T-helper 2 cell treated with Interferon-gamma antibody and Interleukin-4, amounts not matched to agents 5 μg/mL and 100 μg/mL, for 36 hours (primary cell): ENCODE measurements around the gene SUSD6.
A peak's percentile ranks its signal among the peaks of the same experiment; 100 is the strongest.

Source experiments
- DNase-seq: peaks from one replicate; pipeline ENCODE4 v3.0.0; 2021; ENCODE audit warnings: low spot score
- H3K27ac Mint-ChIP-seq: one replicate; pipeline ENCODE4 v1.8.0; 2021; ENCODE audit warnings: mild to moderate bottlenecking, mixed read lengths
- H3K27me3 Mint-ChIP-seq: one replicate; pipeline ENCODE4 v1.8.0; 2021; ENCODE audit warnings: low read depth, mixed read lengths
- H3K36me3 Mint-ChIP-seq: one replicate; pipeline ENCODE4 v1.8.0; 2021; ENCODE audit warnings: low read depth, mixed read lengths
- H3K4me1 Mint-ChIP-seq: one replicate; pipeline ENCODE4 v1.8.0; 2021; ENCODE audit warnings: low read depth, mixed read lengths
- H3K4me3 Mint-ChIP-seq: one replicate; pipeline ENCODE4 v1.8.0; 2022; ENCODE audit warnings: mild to moderate bottlenecking, moderate library complexity, mixed read lengths
- H3K9me3 Mint-ChIP-seq: one replicate; pipeline ENCODE4 v1.8.0; 2021; ENCODE audit warnings: mixed read lengths

Gene SUSD6

DNA sequence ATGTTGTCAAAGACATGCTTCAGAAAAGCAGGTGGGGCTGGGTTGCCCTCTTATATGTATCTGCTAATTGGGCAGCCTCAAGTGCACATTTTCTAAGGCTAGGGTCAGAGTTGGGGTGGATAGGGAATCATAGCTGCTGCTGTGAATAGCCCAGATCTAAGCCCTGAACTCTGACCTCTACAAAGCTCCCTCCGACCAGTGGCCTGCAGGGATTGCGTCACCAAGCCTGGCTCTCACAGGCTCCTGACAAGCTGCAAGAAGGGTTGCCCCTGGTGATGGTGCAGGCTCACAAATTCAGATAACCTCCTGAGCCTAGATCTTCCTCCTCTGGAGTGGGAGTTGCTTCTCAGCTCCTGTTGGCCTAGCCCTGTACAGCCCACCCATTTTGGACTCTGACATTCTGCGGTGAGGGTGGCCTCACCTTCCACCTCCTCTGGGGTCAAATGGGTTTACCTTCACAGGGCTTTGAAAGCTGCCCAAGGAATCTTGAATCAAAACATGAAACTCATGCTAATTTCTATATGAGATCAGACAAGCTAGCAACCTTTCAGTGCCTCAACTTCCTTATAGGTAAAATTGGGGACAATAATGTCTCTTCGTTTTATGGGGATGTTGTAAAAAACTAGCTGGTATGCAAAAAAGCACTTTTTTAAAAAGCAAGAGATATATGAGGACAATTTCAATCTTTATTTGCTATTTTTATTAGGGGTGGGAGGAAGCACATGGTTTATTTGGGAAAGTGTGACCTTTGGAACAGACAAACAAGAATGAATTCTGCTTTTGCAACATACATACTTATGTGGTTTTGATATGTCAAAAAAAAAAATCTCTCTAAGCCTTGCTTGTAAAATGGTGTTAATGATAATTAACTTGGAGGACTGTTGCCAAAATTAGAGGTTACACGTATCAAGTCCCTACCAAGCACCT is 4.9 kb upstream of the SUSD6 start:
- Mint-ChIP-seq H3K36me3 (no peaks in the 10 kb centered on the region), H3K27ac (no peak overlapping the region), H3K9me3 (no peaks in the 10 kb centered on the region), H3K4me3 (no peak overlapping the region), H3K4me1 (peaks cover 17% of the 10 kb centered on the region), H3K27me3 (no peaks in the 10 kb centered on the region)
- DNase-seq: no peak

DNA sequence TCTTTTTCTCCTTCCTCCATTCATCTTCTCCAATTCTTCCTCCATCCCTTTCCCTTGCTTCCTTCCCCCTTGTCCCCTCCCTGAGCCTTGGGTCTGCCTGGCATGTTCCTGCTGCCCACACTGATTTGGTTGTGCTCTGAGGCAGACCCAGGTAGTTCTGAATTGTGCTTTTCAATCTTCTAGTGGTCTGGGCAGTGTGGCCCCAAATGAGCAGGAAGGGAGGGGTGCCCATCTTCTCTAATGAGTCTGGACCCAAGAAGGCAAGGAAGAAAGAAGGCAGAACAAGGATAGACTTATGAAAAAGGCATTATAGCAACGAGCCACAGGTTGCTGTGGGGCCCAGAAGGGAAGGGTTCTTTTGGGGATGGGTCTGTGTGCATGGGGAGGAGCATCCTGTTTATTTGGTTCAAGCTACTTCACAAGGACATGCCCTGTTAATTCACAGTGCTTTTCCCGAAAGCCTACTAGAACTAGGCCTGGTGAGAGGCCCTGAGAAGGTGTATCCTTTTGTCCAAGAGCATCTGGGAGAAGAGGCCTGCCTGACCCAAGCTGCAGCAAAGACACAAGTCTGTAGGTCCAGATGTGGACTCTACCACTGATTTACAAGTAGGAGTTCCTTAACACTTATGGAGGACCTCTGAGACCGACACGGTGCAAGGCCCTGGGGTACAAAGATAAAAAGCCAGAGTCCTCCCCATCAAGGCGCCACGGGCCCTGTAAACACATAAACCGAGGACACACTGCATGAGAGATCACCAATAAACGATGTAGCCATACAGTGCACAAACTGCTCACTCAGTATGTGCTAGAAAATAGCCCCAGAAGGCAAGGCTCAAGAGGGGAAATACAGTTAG is 1.1 kb upstream of the SUSD6 start:
- Mint-ChIP-seq H3K4me3 (peak overlapping the region; percentile 92), H3K9me3 (no peaks in the 10 kb centered on the region), H3K27ac (peak overlapping the region; percentile 93), H3K27me3 (no peaks in the 10 kb centered on the region), H3K36me3 (peaks cover 4% of the 10 kb centered on the region), H3K4me1 (peaks cover 33% of the 10 kb centered on the region)
- no peak for DNase-seq

DNA sequence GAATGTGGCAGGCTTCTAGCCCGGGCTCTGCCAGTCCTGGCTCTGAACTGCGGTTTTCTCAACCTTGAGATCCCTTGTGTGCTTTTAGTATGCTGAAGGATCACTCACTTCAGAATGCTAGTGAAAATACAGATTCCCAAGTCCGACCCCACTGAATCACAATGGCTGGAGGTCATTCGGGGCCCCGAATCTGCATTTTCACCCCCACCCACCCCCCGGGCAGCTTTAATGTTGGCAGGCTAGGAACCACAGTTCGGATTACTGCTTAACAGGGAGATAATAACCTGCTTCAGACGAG is 573 bp upstream of the SUSD6 start:
- no peaks in the 10 kb centered on the region for H3K27me3 Mint-ChIP-seq

DNA sequence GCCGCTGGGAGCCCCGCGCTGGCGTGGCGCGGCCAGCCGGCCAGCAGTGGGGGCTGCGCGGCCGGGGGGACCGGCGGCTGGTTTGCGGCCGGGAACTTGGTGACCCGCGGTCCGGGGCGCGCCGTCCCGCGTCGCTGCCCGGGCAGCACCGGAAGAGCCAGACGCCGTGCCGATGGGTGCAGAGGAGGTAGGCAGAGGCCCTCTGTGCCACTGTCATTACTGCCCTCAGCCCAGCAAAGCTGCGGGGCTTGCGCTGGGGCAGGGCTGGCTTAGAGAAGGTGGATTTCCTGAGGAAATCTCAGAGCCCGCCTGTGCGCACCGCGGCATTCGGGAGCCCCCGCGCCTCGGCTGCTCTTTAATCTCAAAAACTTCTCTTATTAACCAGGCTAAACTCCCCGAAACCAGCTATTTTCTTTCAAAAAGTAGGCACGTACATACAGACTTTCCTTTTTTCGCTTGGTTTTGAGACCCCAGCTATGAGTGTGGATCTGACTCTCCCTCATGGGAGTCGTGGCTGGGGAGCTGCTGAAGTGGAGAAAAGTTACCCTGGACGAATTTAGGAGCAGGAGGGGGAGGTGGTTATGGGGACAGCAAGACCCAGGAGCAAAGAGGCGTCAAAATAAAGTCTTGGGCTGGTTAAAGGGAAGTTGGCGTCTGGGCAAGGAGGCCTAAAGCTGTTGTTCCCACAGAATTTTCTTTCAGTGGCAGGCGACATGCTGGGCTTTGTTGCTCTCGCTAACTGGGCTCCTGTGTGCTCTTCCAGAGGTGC is 802 bp downstream of the SUSD6 start:
- peak; percentile 21 for DNase-seq
- Mint-ChIP-seq H3K27ac (peak overlapping the region; percentile 98), H3K9me3 (no peaks in the 10 kb centered on the region), H3K4me1 (peaks cover 52% of the 10 kb centered on the region), H3K27me3 (no peaks in the 10 kb centered on the region), H3K36me3 (peaks cover 19% of the 10 kb centered on the region), H3K4me3 (peak overlapping the region; percentile 96)

More for the DNA sequence above, 573 bp upstream of the SUSD6 start:
- peaks cover 9% of the 10 kb centered on the region for H3K36me3 Mint-ChIP-seq
- peak overlapping the region; percentile 92 for H3K4me3 Mint-ChIP-seq
- H3K4me1 Mint-ChIP-seq: peaks cover 39% of the 10 kb centered on the region
- H3K9me3 Mint-ChIP-seq: no peaks in the 10 kb centered on the region
- H3K27ac Mint-ChIP-seq: peak overlapping the region; percentile 93
- no peak for DNase-seq

DNA sequence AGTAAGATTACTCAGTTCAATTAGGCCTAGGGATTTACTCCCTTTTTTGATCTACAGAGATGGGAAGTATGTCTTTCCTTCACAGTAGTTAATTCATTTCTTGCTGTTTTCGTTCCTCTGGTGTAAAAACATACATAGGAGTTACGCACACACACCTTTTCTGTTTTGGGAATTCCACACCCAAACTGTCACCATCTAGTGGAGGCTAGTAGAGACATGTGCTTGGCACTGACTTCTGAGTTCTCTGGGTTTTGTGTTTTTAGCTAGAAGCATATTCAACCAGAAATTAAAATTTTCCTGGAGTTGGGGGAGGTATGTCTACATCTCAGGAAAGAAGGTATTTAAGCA is 1.4 kb downstream of the SUSD6 start:
- Mint-ChIP-seq H3K27me3 (no peaks in the 10 kb centered on the region), H3K4me3 (peak overlapping the region; percentile 96), H3K27ac (peak overlapping the region; percentile 98), H3K36me3 (peaks cover 19% of the 10 kb centered on the region), H3K9me3 (no peaks in the 10 kb centered on the region), H3K4me1 (peaks cover 58% of the 10 kb centered on the region)
- DNase-seq: no peak

DNA sequence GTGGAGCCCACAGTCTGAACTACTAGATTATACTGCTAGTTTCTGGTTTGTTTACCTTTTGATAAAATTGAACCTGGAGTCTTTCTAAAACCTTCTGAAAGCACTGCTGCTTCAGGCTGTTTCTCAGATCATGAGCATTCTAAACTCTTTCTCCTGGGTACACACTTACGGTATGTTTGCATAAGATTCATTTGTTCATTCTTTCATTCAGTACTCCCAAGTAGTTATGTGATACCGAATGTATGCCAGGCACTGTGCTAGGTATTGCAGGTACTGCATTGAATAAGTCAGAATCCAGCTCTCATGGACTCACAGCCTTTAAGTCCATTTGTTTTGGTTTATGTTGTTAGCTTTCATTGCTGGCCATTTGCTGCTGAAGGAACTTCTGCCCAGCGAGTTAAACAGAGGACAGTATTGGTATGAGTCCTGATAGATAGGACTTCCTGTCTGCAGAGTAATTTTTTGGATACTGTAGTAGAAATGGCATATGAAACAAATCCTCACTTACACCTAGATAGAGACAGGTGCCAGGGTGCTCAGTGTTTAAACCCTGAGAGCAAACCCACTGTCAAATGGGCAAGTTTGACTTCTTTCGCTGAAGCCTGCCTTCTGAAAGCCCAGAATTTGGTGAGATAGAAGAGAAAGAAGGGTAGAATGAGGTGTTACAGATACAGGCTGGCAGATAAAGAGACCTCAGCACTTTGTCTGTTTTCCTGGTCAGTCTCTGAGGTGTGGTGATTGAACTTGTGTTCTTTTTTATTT is 2.1 kb downstream of the SUSD6 start:
- DNase-seq: no peak
- Mint-ChIP-seq H3K9me3 (no peaks in the 10 kb centered on the region), H3K4me3 (peak overlapping the region; percentile 96), H3K27me3 (no peaks in the 10 kb centered on the region), H3K4me1 (peaks cover 65% of the 10 kb centered on the region), H3K36me3 (peaks cover 19% of the 10 kb centered on the region), H3K27ac (peak overlapping the region; percentile 98)

DNA sequence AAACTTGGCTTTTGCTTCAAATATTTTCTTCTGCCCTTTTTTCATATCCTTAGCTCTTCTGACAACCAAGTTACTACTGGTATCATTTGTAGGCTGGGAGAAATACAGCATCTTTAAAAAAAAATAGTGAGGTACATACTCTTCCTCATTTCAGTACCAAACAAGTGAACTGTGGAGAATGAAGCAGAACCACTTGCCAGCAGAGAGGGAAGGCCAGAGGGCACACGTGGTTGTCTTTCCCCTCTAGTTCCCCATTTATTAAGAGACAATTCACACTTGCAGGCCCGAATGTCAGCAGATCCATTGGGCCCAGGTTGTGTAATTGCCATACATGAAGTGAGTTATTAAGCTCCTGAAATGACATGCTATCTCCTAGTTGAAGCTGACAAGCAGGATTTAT is 3.2 kb downstream of the SUSD6 start:
- peaks cover 28% of the 10 kb centered on the region for H3K36me3 Mint-ChIP-seq
- peak overlapping the region; percentile 96 for H3K4me3 Mint-ChIP-seq
- no peaks in the 10 kb centered on the region for H3K27me3 Mint-ChIP-seq
- H3K4me1 Mint-ChIP-seq: peaks cover 72% of the 10 kb centered on the region
- no peak for DNase-seq
- H3K9me3 Mint-ChIP-seq: no peaks in the 10 kb centered on the region
- peak overlapping the region; percentile 98 for H3K27ac Mint-ChIP-seq

DNA sequence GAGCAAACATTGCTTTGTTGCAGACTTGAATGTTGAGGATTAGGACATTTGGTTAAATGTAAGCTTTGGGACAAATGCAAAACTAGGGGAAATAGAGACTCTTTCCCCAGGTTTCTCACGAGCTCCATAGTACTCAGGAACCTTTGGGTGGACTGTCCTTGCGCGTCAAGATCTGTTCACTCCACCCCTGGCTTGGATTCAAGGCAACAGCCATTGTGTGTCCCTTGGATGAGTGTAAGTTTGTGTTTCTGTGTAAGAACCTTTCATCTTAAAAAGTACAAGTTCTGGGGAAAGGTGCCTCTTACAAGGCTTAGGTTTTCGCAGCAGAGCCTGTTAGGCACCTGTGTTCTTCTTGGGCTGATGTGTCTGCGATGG is 3.7 kb downstream of the SUSD6 start:
- H3K27ac Mint-ChIP-seq: peak overlapping the region; percentile 98
- H3K27me3 Mint-ChIP-seq: no peaks in the 10 kb centered on the region
- peaks cover 71% of the 10 kb centered on the region for H3K4me1 Mint-ChIP-seq
- peak overlapping the region; percentile 96 for H3K4me3 Mint-ChIP-seq
- H3K36me3 Mint-ChIP-seq: peaks cover 32% of the 10 kb centered on the region
- no peak for DNase-seq
- H3K9me3 Mint-ChIP-seq: no peaks in the 10 kb centered on the region

DNA sequence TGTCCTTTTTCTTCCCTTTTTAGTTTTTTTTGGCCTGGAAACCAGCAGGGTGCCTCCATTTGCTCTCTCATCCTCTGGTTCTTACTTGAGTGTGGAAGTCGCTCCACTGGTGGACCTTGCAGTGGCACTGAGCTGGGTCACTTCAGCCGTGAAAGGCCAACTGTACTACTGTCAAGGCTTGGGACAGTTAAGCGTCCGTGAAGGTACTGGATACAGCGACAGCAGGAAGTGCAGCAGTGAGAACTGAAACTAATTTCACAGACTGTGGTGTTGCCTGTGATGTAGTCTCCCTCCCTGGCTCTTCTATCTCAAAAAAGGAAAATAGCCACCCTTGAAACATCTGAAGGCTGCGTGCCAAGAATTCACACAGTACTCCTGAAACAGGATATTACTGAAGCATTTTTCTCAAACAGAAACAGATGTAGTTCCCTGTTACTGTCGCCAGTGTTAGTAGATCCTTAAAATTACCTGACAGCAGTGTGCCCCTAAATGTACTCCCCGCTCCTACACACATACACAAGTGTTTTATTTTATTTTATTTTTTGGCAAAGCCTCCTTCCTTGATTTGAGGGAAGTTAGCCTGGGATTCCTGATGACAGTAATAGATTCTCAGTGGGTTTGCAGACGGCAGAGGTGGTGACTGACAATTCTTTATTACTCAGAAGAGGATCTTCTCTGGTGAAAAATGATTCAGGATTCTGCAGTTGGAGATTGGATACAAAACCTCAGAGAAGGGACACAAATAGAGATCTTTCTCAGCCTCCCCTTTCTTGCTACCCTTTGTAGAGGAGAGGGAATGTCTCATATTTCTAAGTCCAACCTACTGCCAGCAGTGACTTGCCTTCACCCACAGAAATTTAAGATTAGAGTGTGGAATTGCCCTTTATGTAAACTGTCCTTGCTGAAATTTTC is 4.4 kb downstream of the SUSD6 start:
- Mint-ChIP-seq H3K27me3 (no peaks in the 10 kb centered on the region), H3K27ac (peak overlapping the region; percentile 98), H3K4me3 (peak overlapping the region; percentile 96), H3K36me3 (peaks cover 36% of the 10 kb centered on the region), H3K4me1 (peaks cover 70% of the 10 kb centered on the region), H3K9me3 (no peaks in the 10 kb centered on the region)
- peak; percentile 49 for DNase-seq

DNA sequence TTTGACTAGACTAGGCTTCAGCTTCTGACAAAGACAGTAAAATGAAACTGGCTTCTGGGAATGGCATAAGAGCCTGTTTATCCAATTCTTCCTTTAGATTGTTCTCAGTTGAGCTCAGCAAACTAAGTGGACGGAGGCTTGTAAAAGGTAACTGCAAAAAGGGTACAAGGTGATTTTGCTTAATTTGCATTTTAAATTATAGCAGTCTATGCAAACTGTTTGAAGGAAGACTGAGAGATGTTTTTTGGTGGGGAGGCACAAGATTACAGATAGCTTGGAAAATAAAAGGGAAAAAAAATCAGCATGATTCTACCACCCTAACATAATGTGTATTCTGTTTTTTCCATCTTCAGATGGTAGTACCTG is 5.0 kb downstream of the SUSD6 start:
- H3K27ac Mint-ChIP-seq: peak overlapping the region; percentile 98
- H3K36me3 Mint-ChIP-seq: peaks cover 36% of the 10 kb centered on the region

DNA sequence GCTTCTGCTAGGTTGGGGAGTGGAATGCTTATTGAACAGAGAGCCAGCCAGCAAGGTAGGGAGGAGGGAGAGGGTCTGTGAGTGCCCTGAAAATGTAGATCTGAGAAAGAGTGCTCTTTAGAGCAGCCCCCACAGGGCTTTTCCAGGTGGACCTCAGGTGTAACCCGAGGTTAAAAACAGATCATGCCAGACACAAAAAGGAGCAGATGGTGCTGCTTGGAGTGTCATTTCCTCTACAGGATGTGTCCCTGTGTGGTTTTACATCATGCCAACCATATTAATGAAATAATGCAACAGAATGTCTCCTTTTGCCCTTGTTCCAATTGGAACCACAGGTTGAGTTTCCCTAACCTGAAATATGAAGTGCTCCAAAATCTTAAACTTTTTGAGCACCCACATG is 6.4 kb downstream of the SUSD6 start:
- Mint-ChIP-seq H3K4me1 (peaks cover 87% of the 10 kb centered on the region), H3K27me3 (no peaks in the 10 kb centered on the region), H3K36me3 (peaks cover 37% of the 10 kb centered on the region), H3K27ac (peak overlapping the region; percentile 73), H3K4me3 (peak overlapping the region; percentile 96), H3K9me3 (no peaks in the 10 kb centered on the region)
- no peak for DNase-seq

More for the DNA sequence above, 5.0 kb downstream of the SUSD6 start:
- Mint-ChIP-seq H3K4me3 (peak overlapping the region; percentile 96), H3K9me3 (no peaks in the 10 kb centered on the region), H3K27me3 (no peaks in the 10 kb centered on the region), H3K4me1 (peaks cover 74% of the 10 kb centered on the region)
- DNase-seq: no peak

DNA sequence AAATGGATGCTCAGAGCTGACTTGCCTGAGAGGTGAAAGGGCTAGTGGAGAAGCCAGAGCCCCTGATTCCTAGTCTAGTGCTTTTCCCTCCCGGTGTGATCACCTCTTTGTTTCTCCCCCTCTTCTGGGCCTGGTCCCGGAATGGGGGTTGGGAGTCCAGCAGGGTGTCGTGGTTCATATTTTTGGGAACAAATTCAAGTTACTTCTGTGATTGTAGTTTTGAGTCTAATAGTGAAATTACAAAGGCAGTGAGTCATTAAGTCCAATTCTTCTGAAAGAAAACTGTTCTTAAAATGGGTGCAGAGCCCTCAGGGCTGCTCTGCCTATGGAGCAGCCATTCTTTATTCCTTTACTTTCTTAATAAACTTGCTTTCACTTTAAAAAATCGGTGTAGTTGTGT is 7.6 kb downstream of the SUSD6 start:
- Mint-ChIP-seq H3K27me3 (no peaks in the 10 kb centered on the region), H3K9me3 (no peaks in the 10 kb centered on the region), H3K27ac (peak overlapping the region; percentile 68), H3K4me1 (peaks cover 87% of the 10 kb centered on the region), H3K4me3 (peak overlapping the region; percentile 60), H3K36me3 (peaks cover 37% of the 10 kb centered on the region)
- DNase-seq: no peak
